ENCODE measurements around the gene MCTP1.
"Not testable (repeated sequence)": the region's sequence is repeated elsewhere in the genome, so short reads cannot be mapped to it uniquely, and the experiment has no call there.

Gene MCTP1

DNA sequence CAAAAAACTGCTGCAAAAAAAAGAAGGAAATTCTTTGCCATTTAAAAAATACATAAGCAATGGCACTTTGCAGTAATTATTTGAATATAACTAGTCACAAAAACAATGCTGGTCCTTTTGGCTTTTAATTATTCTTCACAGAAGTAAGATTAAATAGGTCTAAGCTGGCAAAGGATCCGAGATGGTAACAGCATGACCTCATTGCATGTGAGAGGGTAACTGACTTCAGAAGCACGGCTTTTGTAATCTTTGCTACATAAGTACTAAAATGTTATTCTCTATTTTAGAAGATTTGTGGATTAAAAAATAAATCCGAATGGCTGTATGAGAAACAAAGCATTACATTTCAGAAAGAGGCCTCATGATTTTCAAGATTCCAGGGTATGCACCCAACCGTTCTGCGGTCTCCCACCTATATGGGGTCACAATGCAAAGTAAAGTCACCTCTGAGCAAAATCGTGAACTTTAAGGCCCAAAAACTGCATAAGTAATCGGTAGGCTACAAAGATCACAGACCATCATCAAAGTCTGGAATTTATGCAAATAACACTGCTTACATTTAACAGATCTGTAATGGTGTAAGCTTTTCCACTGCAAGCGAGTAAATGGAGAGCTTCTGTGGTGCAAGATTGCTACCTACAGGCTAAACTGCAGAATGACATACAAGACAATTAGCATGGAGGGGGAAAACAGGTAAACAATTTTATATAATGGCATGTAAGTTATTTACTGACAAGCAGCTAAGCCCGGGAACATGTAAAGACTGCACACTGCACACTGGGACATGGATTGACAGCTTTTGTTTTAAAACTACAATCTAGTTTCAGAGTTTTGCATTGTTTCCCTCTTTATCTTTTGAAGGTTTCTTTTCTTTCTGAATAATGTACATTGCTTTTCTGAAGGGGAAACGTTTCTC lies 434.8 kb downstream of the MCTP1 start:
- Mint-ChIP-seq H3K4me3 (no peak overlapping the region), H3K9me3 (no peaks in the 10 kb centered on the region), H3K27ac (peak overlapping the region in 2 of 3 experiments; percentile 58 to 68), H3K36me3 (ENCODE audit: low read depth) (no peaks in the 10 kb centered on the region), H3K27me3 (ENCODE audit: low read depth) (peaks cover 3% of the 10 kb centered on the region), H3K4me1 (no peaks in the 10 kb centered on the region)
- TF ChIP-seq CTCF (IDR thresholded peaks at IDR 0.05; ENCODE audit: unreplicated experiment in 3 of 3) = peak; percentile 87 to 89 (median 88)

DNA sequence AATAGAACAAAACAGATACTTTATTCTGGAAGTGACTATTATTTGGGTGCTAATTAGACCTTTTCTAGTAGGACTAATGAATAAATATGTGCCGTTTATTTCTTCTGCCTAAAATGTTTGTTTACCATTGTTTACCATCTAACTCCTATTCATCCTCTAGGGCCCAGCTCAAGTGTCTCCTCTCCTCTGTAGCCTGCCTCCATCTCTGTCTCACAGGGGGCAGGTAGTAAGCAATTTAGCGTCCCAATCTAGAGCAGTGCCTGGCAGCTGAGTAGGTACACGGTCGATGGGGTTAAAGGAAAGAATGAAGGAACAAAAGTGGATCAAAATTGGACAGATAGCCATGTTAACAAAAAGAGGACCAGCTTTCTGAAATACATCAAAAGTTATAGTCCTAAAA lies 435.6 kb downstream of the MCTP1 start:
- no peak overlapping the region for H3K4me3 Mint-ChIP-seq
- H3K36me3 Mint-ChIP-seq (ENCODE audit: low read depth) = no peaks in the 10 kb centered on the region
- peak overlapping the region in 2 of 3 experiments; percentile 44 to 67 for H3K27ac Mint-ChIP-seq
- TF ChIP-seq CTCF (IDR thresholded peaks at IDR 0.05; ENCODE audit: unreplicated experiment in 3 of 3) = no peak
- H3K4me1 Mint-ChIP-seq = no peaks in the 10 kb centered on the region
- peaks cover 3% of the 10 kb centered on the region for H3K27me3 Mint-ChIP-seq (ENCODE audit: low read depth)
- no peaks in the 10 kb centered on the region for H3K9me3 Mint-ChIP-seq

DNA sequence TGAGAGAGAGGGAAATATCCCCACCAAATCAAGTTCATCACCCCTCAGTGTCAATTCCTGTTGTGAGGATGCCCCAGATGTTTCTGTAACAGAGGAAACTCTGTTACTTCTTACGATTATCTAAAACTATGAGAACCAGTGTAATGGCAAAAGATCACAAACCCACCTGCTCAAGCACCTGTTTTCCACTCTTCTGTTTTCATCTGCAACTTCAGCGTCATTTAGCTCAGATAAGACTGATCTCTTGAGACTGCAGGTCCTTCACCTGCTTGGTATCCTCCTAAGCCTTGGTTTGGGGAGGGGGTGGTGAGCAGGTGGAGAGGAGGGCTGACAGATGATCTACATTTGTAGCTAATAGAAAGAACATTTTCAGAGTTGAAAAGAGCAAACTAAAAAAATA lies 437.2 kb downstream of the MCTP1 start:
- H3K4me1 Mint-ChIP-seq = no peaks in the 10 kb centered on the region
- no peaks in the 10 kb centered on the region for H3K36me3 Mint-ChIP-seq (ENCODE audit: low read depth)
- peaks cover 3% of the 10 kb centered on the region for H3K27me3 Mint-ChIP-seq (ENCODE audit: low read depth)
- no peaks in the 10 kb centered on the region for H3K9me3 Mint-ChIP-seq
- no peak overlapping the region for H3K27ac Mint-ChIP-seq
- no peak for TF ChIP-seq CTCF (IDR thresholded peaks at IDR 0.05; ENCODE audit: unreplicated experiment in 3 of 3)
- no peak overlapping the region for H3K4me3 Mint-ChIP-seq

DNA sequence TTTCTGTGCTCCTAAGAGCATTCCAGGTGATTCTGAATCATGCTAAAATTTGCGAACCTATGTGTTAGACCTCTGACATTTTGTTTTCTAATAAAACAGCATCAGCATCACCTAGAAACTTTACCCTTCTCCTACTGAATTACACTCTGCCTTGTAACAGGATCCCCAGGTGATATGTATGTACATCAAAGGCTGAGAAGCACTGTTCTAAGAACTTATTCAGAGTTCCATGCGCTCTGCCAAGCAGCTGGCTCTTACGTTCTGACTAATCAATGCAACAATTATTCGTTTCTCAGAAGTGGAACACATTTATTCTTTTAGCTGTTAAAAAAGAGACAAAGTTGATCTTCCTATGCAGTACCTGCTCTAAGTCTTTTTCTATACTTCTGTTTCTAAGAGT lies 437.9 kb downstream of the MCTP1 start:
- Mint-ChIP-seq H3K9me3 (no peaks in the 10 kb centered on the region), H3K4me1 (no peaks in the 10 kb centered on the region), H3K27me3 (ENCODE audit: low read depth) (peaks cover 3% of the 10 kb centered on the region), H3K36me3 (ENCODE audit: low read depth) (no peaks in the 10 kb centered on the region), H3K4me3 (no peak overlapping the region), H3K27ac (no peak overlapping the region)
- no peak for TF ChIP-seq CTCF (IDR thresholded peaks at IDR 0.05; ENCODE audit: unreplicated experiment in 3 of 3)

DNA sequence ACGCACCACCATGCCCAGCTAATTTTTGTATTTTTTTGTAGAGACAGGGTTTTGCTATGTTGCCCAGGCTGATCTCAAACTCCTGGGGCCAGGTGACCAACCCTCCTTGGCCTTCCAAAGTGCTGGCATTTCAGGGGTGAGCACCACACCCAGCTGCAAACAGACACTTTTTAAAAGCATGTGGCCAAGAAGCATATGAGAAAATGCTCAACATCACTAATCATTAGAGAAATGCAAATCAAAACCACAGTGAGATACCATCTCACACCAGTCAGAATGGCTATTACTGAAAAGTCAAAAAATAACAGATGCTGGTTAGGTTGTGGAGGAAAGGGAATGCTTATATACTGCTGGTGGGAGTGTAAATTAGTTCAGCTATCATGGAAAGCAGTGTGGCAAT lies 439.2 kb downstream of the MCTP1 start:
- not testable (repeated sequence) for H3K4me3 Mint-ChIP-seq; H3K27me3 Mint-ChIP-seq (ENCODE audit: low read depth); H3K27ac Mint-ChIP-seq; H3K9me3 Mint-ChIP-seq; H3K4me1 Mint-ChIP-seq; H3K36me3 Mint-ChIP-seq (ENCODE audit: low read depth)

DNA sequence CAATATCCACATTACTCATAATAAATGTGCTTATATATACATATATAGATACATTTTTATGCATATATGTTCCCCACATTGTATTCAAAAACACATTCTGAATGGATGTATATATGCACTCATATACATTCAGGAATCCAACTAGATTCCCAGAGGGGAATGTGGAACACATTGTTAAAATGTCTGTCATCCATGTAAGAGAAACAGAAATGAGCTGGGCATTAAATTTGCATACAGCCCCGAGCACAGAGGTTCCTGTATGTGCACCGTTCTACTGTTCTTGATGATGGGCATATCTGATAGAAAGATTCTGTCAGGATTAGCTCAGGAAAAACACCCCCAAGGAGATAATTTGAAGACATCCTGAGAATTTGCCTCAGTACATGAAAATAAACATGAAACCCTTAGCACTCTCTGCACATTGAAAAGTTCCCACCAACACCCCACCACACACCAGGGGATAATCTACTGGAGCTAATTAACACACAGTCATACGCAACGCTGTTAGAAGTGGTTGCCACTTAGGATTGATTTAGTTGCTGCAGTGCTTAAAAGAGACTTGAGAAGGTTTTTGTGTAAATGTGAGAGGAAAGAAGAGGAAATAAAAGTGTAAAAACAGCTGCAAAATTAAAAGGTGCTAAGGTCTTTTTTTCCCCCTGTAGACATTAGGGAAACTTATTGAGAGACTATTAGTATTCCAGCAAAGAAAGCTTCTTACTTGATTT lies 443.1 kb downstream of the MCTP1 start:
- Mint-ChIP-seq H3K36me3 (ENCODE audit: low read depth) (no peaks in the 10 kb centered on the region), H3K4me1 (no peaks in the 10 kb centered on the region), H3K27me3 (ENCODE audit: low read depth) (peaks cover 3% of the 10 kb centered on the region), H3K9me3 (no peaks in the 10 kb centered on the region), H3K4me3 (no peak overlapping the region), H3K27ac (no peak overlapping the region)
- no peak for TF ChIP-seq CTCF (IDR thresholded peaks at IDR 0.05; ENCODE audit: unreplicated experiment in 3 of 3)
